A673 (cell line): ENCODE data around the gene CRIP1. TPM values are rescaled to one million over a fixed set of nuclear protein-coding genes. Genes with fewer than 3 reads are reported as not detected.
A peak's percentile ranks its signal among the peaks of the same experiment; 100 is the strongest.

Experiments
- BruUV-seq: library from RNA; stranded (reverse); fragments of 400-500 nt; replicated peaks from 2 replicates; lab custom pipeline; 2021; lab: Mats Ljungman, UMichigan
- CTCF ChIA-PET: fragments of 300-600 bp; sonication (Branson Sonifier 250); formaldehyde crosslinking; loops from one replicate; lab custom pipeline; 2022; ENCODE audit warnings: antibody characterized with exemption; lab: Charles Lee
- POLR2A ChIA-PET: fragments of 300-600 bp; sonication (Branson Sonifier 250); formaldehyde crosslinking; loops from one replicate; lab custom pipeline; 2022; ENCODE audit warnings: antibody characterized with exemption; ENCODE audit not compliant: low non-redundant PET; lab: Charles Lee
- DNase-seq: peaks from one replicate; pipeline ENCODE4 v3.0.0-alpha.2; 2015; ENCODE audit warnings: low spot score
- H3K27ac ChIP-seq: fragments of 200-600 bp; sonication (generic); 2 replicates; pipeline ENCODE4 v1.5.1; 2016; ENCODE audit warnings: mixed run types, low read depth, mild to moderate bottlenecking, mixed read lengths, antibody characterized with exemption, low read length; ENCODE audit not compliant: poor library complexity, severe bottlenecking
- H3K27me3 ChIP-seq: fragments of 200-600 bp; sonication (generic); replicated peaks from 2 replicates; pipeline ENCODE4 v1.6.1; 2017; ENCODE audit warnings: mixed run types, low read depth, mild to moderate bottlenecking, mixed read lengths, antibody characterized with exemption, low read length; ENCODE audit not compliant: insufficient read depth, poor library complexity
- H3K36me3 ChIP-seq: fragments of 200-600 bp; sonication (generic); 2 replicates; pipeline ENCODE4 v1.6.1; 2016; ENCODE audit warnings: mixed run types, mild to moderate bottlenecking, mixed read lengths, antibody characterized with exemption, low read length; ENCODE audit not compliant: insufficient read depth, poor library complexity, severe bottlenecking
- H3K4me1 ChIP-seq: fragments of 200-600 bp; sonication (generic); 2 replicates; pipeline ENCODE4 v1.6.1; 2017; ENCODE audit warnings: mixed run types, mild to moderate bottlenecking, mixed read lengths, antibody characterized with exemption, low read length; ENCODE audit not compliant: insufficient read depth, poor library complexity, severe bottlenecking
- H3K4me3 ChIP-seq: fragments of 200-600 bp; sonication (generic); 2 replicates; pipeline ENCODE4 v1.5.1; 2016; ENCODE audit warnings: low read depth, mixed run types, mild to moderate bottlenecking, mixed read lengths, low read length; ENCODE audit not compliant: poor library complexity, severe bottlenecking
- H3K9me3 ChIP-seq: fragments of 200-600 bp; sonication (generic); 2 replicates; pipeline ENCODE4 v1.6.1; 2016; ENCODE audit warnings: mixed run types, low read depth, mild to moderate bottlenecking, mixed read lengths, antibody characterized with exemption, low read length; ENCODE audit not compliant: poor library complexity, severe bottlenecking
- CTCF ChIP-seq: fragments of 300-800, 200-600 bp; sonication (generic); conservative IDR thresholded peaks from 2 replicates; pipeline ENCODE4 v1.5.1; 2017; ENCODE audit warnings: low read depth, mild to moderate bottlenecking, antibody characterized with exemption, low read length, moderate library complexity, mixed read lengths
- EZH2 ChIP-seq: fragments of 200-600 bp; sonication (generic); IDR thresholded peaks from 2 replicates; pipeline ENCODE4 v1.6.1; 2017; ENCODE audit warnings: borderline replicate concordance, low read depth, mild to moderate bottlenecking, mixed read lengths, antibody characterized with exemption, low read length; ENCODE audit not compliant: poor library complexity, severe bottlenecking
- intact Hi-C: fragments of 100-400 bp; cut with micrococcal nuclease; formaldehyde crosslinking; loops from one replicate; pipeline ENCODE4 v1.10.0; 2022; ENCODE audit not compliant: unreplicated experiment
- total RNA-seq: library from RNA; stranded (reverse); gene quantifications from 2 replicates; pipeline ENCODE4 v1.2.3, GENCODE V29; 2021

Gene CRIP1
- total RNA-seq, 1 experiment from 2014 or later: 47.7 TPM

DNA sequence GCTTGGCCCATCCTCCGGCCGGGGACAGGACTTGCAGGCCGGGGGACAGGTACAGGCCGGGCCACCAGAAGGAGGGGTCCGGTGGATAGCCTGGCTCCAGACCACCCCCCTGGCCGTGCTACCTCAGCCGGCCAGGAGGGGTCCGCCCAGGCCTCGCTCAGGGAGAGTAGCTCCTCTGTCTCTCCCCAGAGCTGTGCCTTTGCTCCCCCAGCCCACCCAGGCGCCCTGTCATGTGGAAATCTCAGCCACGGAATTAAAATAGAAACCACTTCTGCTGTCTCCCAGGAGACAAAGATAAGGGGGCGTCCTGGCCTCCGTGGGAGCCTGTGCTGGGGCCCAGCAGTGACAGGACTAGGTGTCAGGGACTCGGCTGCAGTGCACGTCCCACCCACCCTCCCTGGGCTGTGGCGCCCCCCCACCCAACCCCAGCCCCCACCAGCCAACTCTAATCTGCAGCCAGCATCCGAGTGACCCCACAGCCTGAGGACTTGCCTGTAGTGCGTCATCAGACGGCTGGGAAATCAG lies 15.3 kb upstream of the CRIP1 start:
- TF ChIP-seq EZH2 (no peak), CTCF (peak; percentile 27; the same call in 1 of the 2 replicates)
- peaks cover 18% of the 10 kb centered on the region for H3K36me3 ChIP-seq
- peak overlapping the region; percentile 77 for H3K27ac ChIP-seq
- peak; percentile 59 for DNase-seq
- intact Hi-C loops: no loop called here
- CTCF ChIA-PET: interaction anchor here (0.7 to 2.0 kb wide), 4 partner anchors 10 to 101 kb away, joined by 3 to 17 read pairs (median 9); no protein-coding TSS in a partner anchor
- H3K4me1 ChIP-seq: peaks cover 48% of the 10 kb centered on the region
- no peaks in the 10 kb centered on the region for H3K9me3 ChIP-seq
- no peak overlapping the region for H3K4me3 ChIP-seq
- no TSS peak for BruUV-seq
- POLR2A ChIA-PET: no interaction called here
- H3K27me3 ChIP-seq: no peaks in the 10 kb centered on the region

DNA sequence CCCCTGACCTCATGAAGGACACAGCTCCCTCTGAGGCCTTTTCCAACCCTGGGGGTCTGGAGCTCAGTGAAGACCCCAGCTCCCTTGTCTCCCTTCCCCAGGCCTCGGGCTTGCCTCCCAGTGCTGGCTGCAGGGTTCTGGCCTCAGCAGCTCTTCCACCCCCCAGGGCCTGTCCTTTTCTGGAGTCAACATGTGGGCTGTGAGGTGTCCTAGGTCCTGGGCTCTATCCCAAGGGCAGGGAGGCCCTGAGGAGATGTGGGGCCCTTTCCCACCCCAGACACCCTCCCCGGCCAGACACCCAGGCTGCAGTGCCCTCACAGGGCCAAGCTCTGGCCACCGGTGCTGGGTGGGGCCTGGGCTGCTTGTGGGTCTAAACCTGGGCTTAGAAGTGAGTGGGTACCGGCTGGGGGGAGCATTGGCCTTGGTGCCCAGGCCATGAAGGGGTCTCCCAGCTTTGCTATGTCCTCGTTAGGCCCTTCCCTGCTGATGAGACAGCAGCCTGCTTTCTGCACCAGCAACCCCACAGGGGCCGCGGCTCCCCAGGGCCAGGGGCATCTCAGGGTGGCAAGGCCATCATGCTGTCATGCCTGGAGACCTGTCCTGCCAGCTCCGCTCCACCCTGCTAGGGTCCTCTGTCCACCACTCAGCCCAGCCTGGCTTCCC lies 14.7 kb upstream of the CRIP1 start:
- ChIA-PET POLR2A (no interaction called here), CTCF (interaction anchor here (0.7 to 2.0 kb wide), 3 partner anchors 9 to 101 kb away, joined by 3 to 17 read pairs (median 13); no protein-coding TSS in a partner anchor)
- peak overlapping the region; percentile 54 for H3K27ac ChIP-seq
- no peak overlapping the region for H3K4me3 ChIP-seq
- peaks cover 14% of the 10 kb centered on the region for H3K36me3 ChIP-seq
- no peaks in the 10 kb centered on the region for H3K27me3 ChIP-seq
- no peak for DNase-seq
- BruUV-seq: no TSS peak
- no peak for TF ChIP-seq CTCF
- no peak for TF ChIP-seq EZH2
- no peaks in the 10 kb centered on the region for H3K9me3 ChIP-seq
- peaks cover 54% of the 10 kb centered on the region for H3K4me1 ChIP-seq
- intact Hi-C loops: no loop called here

DNA sequence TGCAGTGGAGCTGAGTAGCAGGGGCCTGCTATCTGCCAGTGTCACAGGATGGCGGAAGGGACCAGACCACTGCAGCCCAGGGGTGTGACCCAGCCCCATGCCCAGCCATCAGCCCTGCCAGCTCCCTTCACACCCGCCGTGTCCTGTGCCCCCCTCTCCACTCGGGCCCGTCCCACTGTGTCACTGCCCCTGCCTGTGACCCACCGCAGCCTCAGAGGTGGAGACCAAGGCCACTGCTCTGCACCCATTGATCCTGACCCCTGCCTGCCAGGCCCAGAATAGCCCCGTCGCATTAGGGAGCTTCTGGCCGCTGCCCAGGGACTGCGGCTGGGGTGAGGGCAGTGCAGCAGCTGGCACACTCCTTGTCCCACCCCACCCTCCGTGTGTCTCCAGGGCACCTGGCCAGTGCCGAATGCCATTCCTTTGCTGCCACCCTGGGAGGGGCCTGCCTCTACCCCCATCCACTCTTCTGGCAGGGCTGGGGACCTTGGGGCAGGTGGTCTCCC lies 14.1 kb upstream of the CRIP1 start:
- ChIA-PET CTCF (no interaction called here), POLR2A (no interaction called here)
- intact Hi-C loops: no loop called here
- peaks cover 10% of the 10 kb centered on the region for H3K36me3 ChIP-seq
- TF ChIP-seq EZH2 (no peak), CTCF (no peak)
- H3K27ac ChIP-seq: peak overlapping the region; percentile 54
- no TSS peak for BruUV-seq
- peaks cover 60% of the 10 kb centered on the region for H3K4me1 ChIP-seq
- H3K4me3 ChIP-seq: no peak overlapping the region
- H3K27me3 ChIP-seq: no peaks in the 10 kb centered on the region
- DNase-seq: no peak
- no peaks in the 10 kb centered on the region for H3K9me3 ChIP-seq
